Measurements from ENCODE around the gene CCL8. TPM values are rescaled to one million over a fixed set of nuclear protein-coding genes. Genes with fewer than 3 reads are reported as not detected.

CCL8 gene
- total RNA-seq, 2 experiments from 2014 or later: not detected

DNA sequence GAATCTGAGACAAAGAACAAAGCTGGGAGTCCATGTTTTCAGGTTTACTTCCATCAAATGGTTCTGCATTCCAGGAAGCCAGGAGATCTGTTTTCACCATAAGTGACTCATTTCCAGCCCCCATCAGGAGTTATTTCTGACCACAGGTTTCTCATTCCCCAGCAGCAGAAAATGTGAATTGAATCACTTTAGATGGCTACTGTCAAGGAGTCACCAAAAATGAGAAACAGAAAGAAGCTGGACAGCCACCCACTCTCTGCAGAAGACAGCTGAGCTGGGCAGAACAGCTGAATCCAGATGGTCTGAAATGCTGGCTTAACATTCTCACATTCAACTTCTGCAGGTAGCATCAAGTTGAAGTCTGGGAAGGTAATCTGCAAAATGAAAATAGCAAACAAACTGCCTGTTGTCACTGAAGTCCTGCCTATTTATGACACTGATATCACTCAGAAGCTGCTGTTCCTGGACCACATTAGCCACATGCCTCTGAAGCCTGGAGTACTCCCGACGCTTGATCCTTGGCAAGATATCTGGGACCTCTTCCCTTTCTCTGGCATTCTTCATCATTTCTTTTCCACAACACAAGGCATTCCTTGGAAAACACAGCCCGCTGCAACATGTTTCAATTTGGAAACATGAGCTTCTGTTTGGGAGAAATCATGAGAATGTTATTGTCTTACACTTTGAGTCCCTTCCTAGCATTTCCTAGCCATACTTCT lies 18.4 kb upstream of the CCL8 start:
- POLR2A ChIA-PET: no interaction called here

DNA sequence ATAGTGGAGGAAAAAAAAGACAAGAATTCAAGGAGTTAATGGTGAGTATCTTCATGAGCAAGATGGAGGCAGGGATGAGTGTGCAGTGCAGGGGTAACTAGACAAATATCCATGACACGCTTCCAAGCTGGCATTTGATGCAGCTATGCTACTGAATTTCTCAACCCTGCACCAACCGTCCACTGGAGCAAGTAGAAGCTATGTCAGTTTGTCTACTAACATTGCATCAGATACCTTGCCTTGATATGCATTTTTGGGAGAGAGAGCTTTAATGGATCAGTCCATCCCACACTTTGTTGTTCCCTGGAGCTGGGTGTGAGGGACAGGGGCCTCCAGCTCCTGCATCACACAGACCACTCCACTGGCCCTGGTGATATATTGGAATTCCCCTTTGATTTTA lies 17.2 kb upstream of the CCL8 start:
- H3K27ac Mint-ChIP-seq: no peak overlapping the region
- POLR2A ChIA-PET: interaction anchor here (0.6 kb wide), 1 partner anchor 82 kb away, joined by 5 read pairs; no protein-coding TSS in a partner anchor
- DNase-seq: no peak
- H3K4me3 Mint-ChIP-seq: no peak overlapping the region
- no peaks in the 10 kb centered on the region for H3K9me3 Mint-ChIP-seq (ENCODE audit: low read depth)
- CTCF ChIA-PET: interaction anchor here (0.6 to 0.9 kb wide), 3 partner anchors 16 to 197 kb away, joined by 3 read pairs; partner anchors contain the start of gene CCL1
- no peaks in the 10 kb centered on the region for H3K36me3 Mint-ChIP-seq (ENCODE audit: low read depth)
- H3K4me1 Mint-ChIP-seq: peaks cover 3% of the 10 kb centered on the region
- H3K27me3 Mint-ChIP-seq: peaks cover 23% of the 10 kb centered on the region
- intact Hi-C loops (cut with DNase I, micrococcal nuclease): no loop called here
- ATAC-seq: no peak

More for the DNA sequence above, 18.4 kb upstream of the CCL8 start:
- CTCF ChIA-PET: interaction anchor here (0.9 kb wide), 1 partner anchor 100 kb away, joined by 3 read pairs; no protein-coding TSS in a partner anchor
- Mint-ChIP-seq H3K9me3 (ENCODE audit: low read depth) (no peaks in the 10 kb centered on the region), H3K4me3 (no peak overlapping the region), H3K27ac (no peak overlapping the region), H3K4me1 (peaks cover 3% of the 10 kb centered on the region), H3K36me3 (ENCODE audit: low read depth) (no peaks in the 10 kb centered on the region), H3K27me3 (peaks cover 19% of the 10 kb centered on the region)
- ATAC-seq: no peak
- intact Hi-C loops (cut with DNase I, micrococcal nuclease): no loop called here
- no peak for DNase-seq

DNA sequence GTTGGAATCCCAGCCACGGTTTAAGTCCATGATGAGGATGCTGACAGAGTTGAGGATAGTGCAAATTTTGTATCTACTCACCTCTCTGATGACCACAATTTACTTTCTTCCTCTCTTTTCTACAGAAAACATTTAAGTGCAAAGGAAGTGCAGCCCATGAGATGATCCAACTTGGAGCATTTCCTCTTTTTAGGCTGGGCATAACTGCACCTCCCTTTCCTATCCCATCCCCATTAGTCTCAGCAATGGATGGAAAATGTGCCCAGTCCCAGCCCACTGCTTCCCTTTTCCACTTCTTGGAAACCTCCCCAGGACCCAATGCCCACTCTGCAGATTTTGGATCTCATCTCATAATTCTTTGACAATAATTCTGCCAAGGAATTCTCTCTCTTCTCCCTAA lies 16.6 kb upstream of the CCL8 start:
- DNase-seq: no peak
- ChIA-PET CTCF (interaction anchor here (0.8 to 0.9 kb wide), 2 partner anchors 17 to 61 kb away, joined by 3 read pairs; partner anchors contain the start of gene CCL1), POLR2A (no interaction called here)
- ATAC-seq: no peak
- peaks cover 23% of the 10 kb centered on the region for H3K27me3 Mint-ChIP-seq
- intact Hi-C loops (cut with DNase I, micrococcal nuclease): no loop called here
- no peaks in the 10 kb centered on the region for H3K9me3 Mint-ChIP-seq (ENCODE audit: low read depth)
- H3K4me3 Mint-ChIP-seq: no peak overlapping the region
- H3K27ac Mint-ChIP-seq: no peak overlapping the region
- peaks cover 3% of the 10 kb centered on the region for H3K4me1 Mint-ChIP-seq
- H3K36me3 Mint-ChIP-seq (ENCODE audit: low read depth): no peaks in the 10 kb centered on the region

DNA sequence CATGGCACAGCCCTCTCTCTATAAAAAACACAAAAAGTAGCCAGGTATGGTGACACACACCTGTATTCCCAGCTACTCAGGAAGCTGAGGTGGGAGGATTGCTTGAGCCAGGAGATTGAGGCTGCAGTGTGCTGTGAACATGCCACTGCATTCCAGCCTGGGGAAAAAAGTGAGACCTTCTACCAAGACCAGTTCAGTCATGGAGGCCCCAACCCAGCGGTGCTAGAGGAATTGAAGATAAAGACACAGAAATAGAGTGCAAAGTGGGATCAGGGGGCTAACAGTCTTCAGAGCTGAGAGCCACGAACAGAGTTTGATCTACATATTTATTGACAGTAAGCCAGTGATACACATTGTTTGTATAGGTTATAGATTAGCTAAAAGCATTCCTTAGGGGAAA lies 15.6 kb upstream of the CCL8 start:
- POLR2A ChIA-PET: no interaction called here
- Mint-ChIP-seq H3K4me3 (no peak overlapping the region), H3K9me3 (ENCODE audit: low read depth) (no peaks in the 10 kb centered on the region), H3K27ac (no peak overlapping the region), H3K27me3 (peaks cover 18% of the 10 kb centered on the region), H3K36me3 (ENCODE audit: low read depth) (no peaks in the 10 kb centered on the region), H3K4me1 (no peaks in the 10 kb centered on the region)
- DNase-seq (no peak), ATAC-seq (no peak)
- intact Hi-C loops (cut with DNase I, micrococcal nuclease): no loop called here
- CTCF ChIA-PET: no interaction called here

DNA sequence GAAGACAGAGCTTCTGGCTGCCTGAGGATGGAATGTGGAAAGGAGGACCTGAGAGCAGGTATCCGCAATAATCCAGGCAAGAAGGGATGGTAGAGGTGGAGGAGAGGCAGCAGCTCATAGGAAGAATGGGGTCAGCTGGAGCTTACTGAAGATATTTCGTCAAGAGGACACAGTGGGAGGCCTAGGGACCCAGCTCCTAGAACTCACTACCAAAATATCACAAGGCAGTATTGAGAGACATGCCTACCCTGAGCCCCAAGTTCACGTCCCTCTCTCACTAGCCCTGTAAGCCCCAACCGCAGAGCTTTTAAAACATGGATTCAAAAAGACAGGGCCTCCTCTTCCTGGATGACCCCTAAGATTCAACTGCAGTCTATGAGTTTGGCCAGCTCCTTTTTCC lies 14.2 kb upstream of the CCL8 start:
- no peak overlapping the region for H3K27ac Mint-ChIP-seq
- ChIA-PET CTCF (interaction anchor here (0.7 kb wide), 1 partner anchor 23 kb away, joined by 3 read pairs; no protein-coding TSS in a partner anchor), POLR2A (no interaction called here)
- ATAC-seq (no peak), DNase-seq (no peak)
- H3K9me3 Mint-ChIP-seq (ENCODE audit: low read depth): no peaks in the 10 kb centered on the region
- H3K36me3 Mint-ChIP-seq (ENCODE audit: low read depth): no peaks in the 10 kb centered on the region
- H3K4me1 Mint-ChIP-seq: no peaks in the 10 kb centered on the region
- intact Hi-C loops (cut with DNase I, micrococcal nuclease): no loop called here
- H3K27me3 Mint-ChIP-seq: peaks cover 17% of the 10 kb centered on the region
- H3K4me3 Mint-ChIP-seq: no peak overlapping the region

DNA sequence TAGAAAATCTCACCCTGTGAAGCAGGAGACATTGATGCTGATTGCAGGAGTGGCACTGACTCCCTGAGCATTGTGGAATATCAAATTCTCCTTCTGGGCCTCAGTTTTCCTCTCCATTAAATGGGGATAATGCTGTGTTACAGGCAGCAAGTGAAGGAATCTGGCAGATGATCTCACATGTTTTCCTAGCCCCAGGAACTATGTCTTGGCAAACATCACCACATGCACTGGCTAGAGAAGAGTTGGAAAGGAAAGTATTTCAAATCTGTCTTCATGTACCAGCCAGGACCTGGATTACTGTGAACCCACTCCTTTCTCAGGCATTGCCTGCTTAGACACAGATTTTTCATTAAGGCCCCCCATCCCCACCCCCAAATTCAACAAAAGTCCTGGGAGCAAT lies 13.6 kb upstream of the CCL8 start:
- POLR2A ChIA-PET: no interaction called here
- CTCF ChIA-PET: no interaction called here
- no peak for DNase-seq
- intact Hi-C loops (cut with DNase I, micrococcal nuclease): no loop called here
- Mint-ChIP-seq H3K27ac (no peak overlapping the region), H3K4me1 (no peaks in the 10 kb centered on the region), H3K36me3 (ENCODE audit: low read depth) (no peaks in the 10 kb centered on the region), H3K27me3 (peaks cover 17% of the 10 kb centered on the region), H3K4me3 (no peak overlapping the region), H3K9me3 (ENCODE audit: low read depth) (no peaks in the 10 kb centered on the region)
- ATAC-seq: no peak

DNA sequence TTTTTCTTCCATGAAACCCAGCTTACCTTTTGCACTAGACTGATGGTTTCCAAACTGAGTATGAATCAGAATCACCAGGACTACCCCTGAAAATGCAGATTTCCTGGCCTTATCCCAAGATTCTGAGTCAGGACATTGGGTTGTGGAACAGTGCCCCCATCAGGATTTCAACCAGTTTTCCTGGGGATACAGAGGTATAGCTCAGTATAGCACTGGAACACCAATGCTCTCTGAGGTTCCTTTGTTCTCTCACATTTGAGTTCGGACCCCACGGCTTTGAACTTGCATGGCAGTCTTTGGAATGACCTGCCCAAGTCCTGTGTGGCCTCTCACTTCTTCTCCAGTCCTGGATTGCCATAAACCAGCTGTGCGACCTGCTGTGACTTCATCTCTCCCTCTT lies 12.8 kb upstream of the CCL8 start:
- no peak overlapping the region for H3K27ac Mint-ChIP-seq
- CTCF ChIA-PET: interaction anchor here (0.8 kb wide), 1 partner anchor 12 kb away, joined by 3 read pairs; no protein-coding TSS in a partner anchor
- DNase-seq (no peak), ATAC-seq (no peak)
- intact Hi-C loops (cut with DNase I, micrococcal nuclease): no loop called here
- no peak overlapping the region for H3K4me3 Mint-ChIP-seq
- H3K36me3 Mint-ChIP-seq (ENCODE audit: low read depth): no peaks in the 10 kb centered on the region
- no peaks in the 10 kb centered on the region for H3K9me3 Mint-ChIP-seq (ENCODE audit: low read depth)
- H3K27me3 Mint-ChIP-seq: peaks cover 17% of the 10 kb centered on the region
- H3K4me1 Mint-ChIP-seq: no peaks in the 10 kb centered on the region
- POLR2A ChIA-PET: no interaction called here

DNA sequence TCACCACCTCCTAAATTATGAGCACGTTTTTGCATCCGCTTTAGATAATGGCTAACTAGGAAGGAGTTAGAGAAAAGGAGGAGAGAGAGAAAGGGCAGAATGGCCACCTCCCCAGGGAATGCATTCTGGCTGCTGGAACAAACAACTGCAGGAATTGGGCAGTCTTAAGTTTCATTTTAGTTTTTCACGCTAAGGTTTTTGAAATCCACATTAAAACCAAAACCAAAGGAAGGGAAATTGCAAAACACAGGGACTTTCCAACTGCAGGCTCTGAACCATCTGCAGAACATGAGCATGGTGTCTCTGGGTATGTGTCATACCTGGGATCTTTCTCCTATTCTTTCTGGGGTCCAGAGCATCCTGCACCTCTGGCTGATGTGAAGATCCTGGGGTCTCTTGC lies 12.1 kb upstream of the CCL8 start:
- Mint-ChIP-seq H3K4me3 (no peak overlapping the region), H3K4me1 (no peaks in the 10 kb centered on the region), H3K27me3 (peaks cover 13% of the 10 kb centered on the region), H3K36me3 (ENCODE audit: low read depth) (no peaks in the 10 kb centered on the region), H3K27ac (no peak overlapping the region), H3K9me3 (ENCODE audit: low read depth) (no peaks in the 10 kb centered on the region)
- ATAC-seq: peak; percentile 44
- no peak for DNase-seq
- CTCF ChIA-PET: interaction anchor here (0.8 kb wide), 1 partner anchor 11 kb away, joined by 3 read pairs; no protein-coding TSS in a partner anchor
- intact Hi-C loops (cut with DNase I, micrococcal nuclease): no loop called here
- POLR2A ChIA-PET: no interaction called here

DNA sequence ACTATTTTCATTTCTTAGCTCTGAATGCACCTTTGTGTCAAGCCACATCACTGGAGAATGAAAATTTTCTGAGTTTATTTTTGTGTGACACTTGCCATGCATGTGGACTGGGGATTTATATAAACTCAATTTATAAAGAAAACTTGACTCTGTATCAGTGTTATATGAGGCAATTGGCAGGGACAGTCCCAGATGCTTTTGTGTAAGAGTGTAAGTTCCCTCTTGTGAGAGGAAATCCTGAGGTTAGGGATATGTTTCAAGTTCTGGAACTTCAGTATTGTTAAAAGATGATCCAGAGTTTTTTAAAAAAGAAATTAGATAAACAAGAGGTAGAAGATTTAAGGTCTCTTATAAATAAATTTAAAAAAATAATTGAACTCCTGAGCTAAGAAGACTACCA lies 10.9 kb upstream of the CCL8 start:
- CTCF ChIA-PET: interaction anchor here (1.5 kb wide), 1 partner anchor 30 kb away, joined by 4 read pairs; no protein-coding TSS in a partner anchor
- intact Hi-C loops (cut with DNase I, micrococcal nuclease): no loop called here
- Mint-ChIP-seq H3K4me3 (no peak overlapping the region), H3K4me1 (no peaks in the 10 kb centered on the region), H3K27me3 (peaks cover 18% of the 10 kb centered on the region), H3K9me3 (ENCODE audit: low read depth) (no peaks in the 10 kb centered on the region), H3K36me3 (ENCODE audit: low read depth) (no peaks in the 10 kb centered on the region), H3K27ac (no peak overlapping the region)
- POLR2A ChIA-PET: no interaction called here
- no peak for DNase-seq
- ATAC-seq: no peak

DNA sequence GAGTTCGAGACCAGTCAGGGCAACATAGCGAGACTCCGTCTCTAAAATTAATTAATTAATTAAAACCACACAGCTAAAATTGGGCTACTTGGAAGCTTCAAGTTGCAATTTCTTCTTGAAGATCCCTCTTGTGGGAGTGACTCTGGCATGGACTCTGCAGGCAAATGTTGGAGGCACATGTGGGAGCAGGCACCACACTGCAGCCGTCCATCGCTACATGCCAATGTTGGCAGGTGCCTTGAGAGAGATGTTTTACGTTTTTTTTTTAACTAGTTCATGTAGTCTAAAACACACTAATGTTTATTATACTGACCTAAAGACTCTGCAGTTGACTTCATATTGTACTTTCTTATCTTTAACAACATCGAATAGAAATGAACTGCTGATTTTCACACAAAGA lies 7.9 kb upstream of the CCL8 start:
- ChIA-PET POLR2A (interaction anchor here (0.7 kb wide), 1 partner anchor 62 kb away, joined by 3 read pairs; no protein-coding TSS in a partner anchor), CTCF (no interaction called here)
- ATAC-seq: no peak
- no peak for DNase-seq
- intact Hi-C loops (cut with DNase I, micrococcal nuclease): no loop called here
- H3K27me3 Mint-ChIP-seq: peaks cover 19% of the 10 kb centered on the region
- no peaks in the 10 kb centered on the region for H3K4me1 Mint-ChIP-seq
- H3K27ac Mint-ChIP-seq: no peak overlapping the region
- no peak overlapping the region for H3K4me3 Mint-ChIP-seq
- H3K9me3 Mint-ChIP-seq (ENCODE audit: low read depth): no peaks in the 10 kb centered on the region
- no peaks in the 10 kb centered on the region for H3K36me3 Mint-ChIP-seq (ENCODE audit: low read depth)

DNA sequence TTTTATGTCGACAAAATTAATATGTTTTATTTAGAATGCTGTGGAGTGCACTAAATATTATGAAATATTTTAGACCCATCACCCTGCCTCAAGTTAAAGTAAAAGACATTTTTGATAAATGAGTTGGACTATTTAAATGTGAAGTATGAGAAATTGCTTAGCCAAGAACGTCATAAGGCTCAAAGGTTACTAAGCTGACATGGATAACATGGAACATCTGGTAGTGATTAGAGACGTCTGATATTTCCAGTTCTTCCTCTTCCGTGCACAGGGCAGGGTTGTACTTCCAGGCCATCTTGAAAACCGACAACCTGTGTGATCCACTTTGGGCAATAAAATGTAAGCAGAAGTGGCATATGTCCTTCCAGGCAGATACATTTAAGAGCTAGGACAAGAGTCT lies 7.2 kb upstream of the CCL8 start:
- no peak for DNase-seq
- Mint-ChIP-seq H3K4me3 (no peak overlapping the region), H3K9me3 (ENCODE audit: low read depth) (no peaks in the 10 kb centered on the region), H3K4me1 (no peaks in the 10 kb centered on the region), H3K27me3 (peaks cover 19% of the 10 kb centered on the region), H3K27ac (no peak overlapping the region), H3K36me3 (ENCODE audit: low read depth) (no peaks in the 10 kb centered on the region)
- ChIA-PET POLR2A (no interaction called here), CTCF (interaction anchor here (1.2 kb wide), 1 partner anchor 140 kb away, joined by 4 read pairs; no protein-coding TSS in a partner anchor)
- intact Hi-C loops (cut with DNase I, micrococcal nuclease): no loop called here
- ATAC-seq: no peak

DNA sequence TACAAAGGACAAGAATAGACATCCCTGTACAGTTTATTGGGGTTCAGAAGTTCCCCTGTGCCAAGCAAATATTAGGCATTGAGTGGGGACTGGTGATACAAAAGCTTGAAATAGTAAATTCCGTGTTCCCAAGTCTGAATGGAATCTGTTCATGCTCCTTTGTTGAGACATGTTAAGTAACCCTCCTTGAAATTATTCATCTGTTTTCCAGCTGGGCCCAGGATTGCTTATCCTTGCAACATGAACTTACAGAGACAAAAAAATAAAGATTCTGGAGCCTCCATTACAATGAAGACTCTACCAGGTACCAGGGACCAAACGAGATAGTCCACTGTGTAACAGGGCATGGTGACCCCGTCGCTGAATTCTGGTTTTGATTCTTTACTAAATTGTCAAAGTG lies 6.1 kb upstream of the CCL8 start:
- no peak overlapping the region for H3K27ac Mint-ChIP-seq
- CTCF ChIA-PET: interaction anchor here (1.2 kb wide), 1 partner anchor 141 kb away, joined by 4 read pairs; no protein-coding TSS in a partner anchor
- ATAC-seq (no peak), DNase-seq (no peak)
- H3K27me3 Mint-ChIP-seq: peaks cover 19% of the 10 kb centered on the region
- intact Hi-C loops (cut with DNase I, micrococcal nuclease): no loop called here
- POLR2A ChIA-PET: no interaction called here
- H3K9me3 Mint-ChIP-seq (ENCODE audit: low read depth): no peaks in the 10 kb centered on the region
- no peak overlapping the region for H3K4me3 Mint-ChIP-seq
- H3K36me3 Mint-ChIP-seq (ENCODE audit: low read depth): no peaks in the 10 kb centered on the region
- H3K4me1 Mint-ChIP-seq: no peaks in the 10 kb centered on the region

Measured in activated CD4-positive, alpha-beta T cell treated with anti-CD3 and anti-CD28 coated beads for 36 hours (primary cell).